Activated gamma-delta T cell treated with Interleukin-2 at 50 U/mL for 16 hours (primary cell): ENCODE results near the gene MAP4K2.
"Not testable (repeated sequence)": the region's sequence is repeated elsewhere in the genome, so short reads cannot be mapped to it uniquely, and the experiment has no call there.

Source experiments
- DNase-seq: peaks from one replicate; pipeline ENCODE4 v3.0.0-alpha.2; 2020

MAP4K2 gene

GRCh38 chr11:64838600-64839334, 35.8 kb upstream of the MAP4K2 start:
- DNase-seq: no peak

DNA sequence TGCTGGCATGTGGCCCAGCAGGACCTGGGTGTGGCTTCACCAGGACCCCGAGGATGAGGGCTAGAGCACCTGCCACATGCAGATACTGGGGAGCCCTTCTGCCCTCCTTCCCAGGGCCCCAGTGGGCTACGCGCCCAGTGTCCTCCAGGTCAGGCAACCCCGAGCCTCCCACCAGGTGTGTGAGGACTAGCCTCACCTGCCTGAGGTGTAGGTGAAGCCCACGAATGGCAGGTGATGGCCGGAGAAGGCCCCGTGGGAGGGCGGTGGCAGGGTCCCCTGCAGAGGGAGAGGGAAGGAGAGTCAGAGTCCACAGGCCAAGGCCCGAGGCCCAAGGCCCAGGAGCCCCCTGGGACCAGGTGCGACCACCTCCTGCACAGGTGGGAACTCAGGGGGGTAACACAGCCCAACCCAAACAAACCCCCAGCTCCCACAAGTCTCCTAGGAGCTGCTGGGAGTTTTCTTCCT, 34.9 kb upstream of the MAP4K2 start:
- DNase-seq: no peak

DNA sequence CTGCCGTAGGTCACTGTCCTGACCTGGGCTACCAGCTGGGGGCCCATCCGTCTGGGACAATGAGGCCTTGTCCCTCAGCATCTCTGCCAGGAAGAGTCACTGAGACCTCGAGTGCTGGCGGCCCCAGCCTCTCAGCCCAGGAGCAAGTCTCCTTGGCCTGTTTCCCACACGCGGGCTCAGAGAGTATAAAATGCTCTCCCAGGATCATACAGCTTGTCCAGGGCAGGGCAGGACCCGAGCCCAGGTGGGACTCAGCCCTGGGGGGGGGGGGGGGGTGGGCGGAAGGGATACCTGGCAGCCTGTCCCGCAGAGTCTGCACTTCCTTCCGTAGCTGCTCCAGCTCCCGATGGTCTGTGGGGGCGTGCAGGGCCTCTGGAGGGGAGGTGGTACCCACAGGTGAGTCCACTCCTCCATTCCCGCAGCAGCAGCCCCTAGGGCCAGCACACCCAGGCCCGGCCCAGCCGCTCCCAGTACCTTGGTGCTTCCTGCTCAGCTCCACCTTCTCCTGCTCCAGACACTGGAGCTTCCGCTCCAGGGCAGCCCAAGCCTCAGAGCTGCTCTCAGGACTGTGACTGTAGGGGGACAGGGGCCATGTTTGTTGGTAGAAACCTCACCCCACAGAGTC, 33.5 kb upstream of the MAP4K2 start:
- no peak for DNase-seq

- DNase-seq: no peak
Observed at GRCh38 chr11:64835616-64836447, 32.8 kb upstream of the MAP4K2 start.

GRCh38 chr11:64834723-64835615, 32.0 kb upstream of the MAP4K2 start:
- no peak for DNase-seq

- DNase-seq: no peak
Observed at GRCh38 chr11:64834031-64834722, 31.2 kb upstream of the MAP4K2 start.

DNA sequence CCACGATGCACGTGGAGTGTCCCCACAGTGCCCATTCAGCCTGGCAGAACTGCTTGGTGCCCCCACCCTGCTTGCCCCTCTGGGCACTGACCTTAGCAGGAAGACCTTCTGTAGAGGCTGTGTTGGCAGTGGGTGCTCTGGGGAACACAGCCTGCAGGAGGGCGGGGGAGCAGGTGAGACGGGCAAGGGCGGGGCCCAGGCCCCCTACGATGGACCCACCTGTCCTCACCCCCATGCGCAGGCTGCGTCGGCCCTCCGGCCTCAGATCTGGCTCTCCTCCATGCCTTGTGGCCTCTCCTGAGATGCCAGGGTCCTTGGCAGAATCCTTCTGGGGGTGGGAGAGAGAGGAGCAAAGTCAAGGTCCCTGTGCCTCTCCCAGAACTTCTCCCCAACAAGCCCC, 30.5 kb upstream of the MAP4K2 start:
- no peak for DNase-seq

DNA sequence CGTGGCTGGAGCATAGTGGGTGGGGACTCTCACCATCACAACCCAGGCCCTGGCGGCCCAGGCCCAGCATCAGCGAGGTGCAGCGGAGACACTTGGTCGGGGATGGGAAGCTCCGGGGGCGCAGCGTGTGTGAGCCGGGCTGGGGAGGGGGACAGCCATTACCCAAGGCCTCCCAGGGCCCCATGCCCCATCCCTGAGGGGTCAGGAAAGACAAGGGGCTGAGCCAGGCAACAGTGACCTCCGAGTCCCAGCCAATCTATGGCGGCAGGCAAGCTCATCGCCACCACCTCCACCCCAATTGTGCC, 30.1 kb upstream of the MAP4K2 start:
- DNase-seq: no peak

DNA sequence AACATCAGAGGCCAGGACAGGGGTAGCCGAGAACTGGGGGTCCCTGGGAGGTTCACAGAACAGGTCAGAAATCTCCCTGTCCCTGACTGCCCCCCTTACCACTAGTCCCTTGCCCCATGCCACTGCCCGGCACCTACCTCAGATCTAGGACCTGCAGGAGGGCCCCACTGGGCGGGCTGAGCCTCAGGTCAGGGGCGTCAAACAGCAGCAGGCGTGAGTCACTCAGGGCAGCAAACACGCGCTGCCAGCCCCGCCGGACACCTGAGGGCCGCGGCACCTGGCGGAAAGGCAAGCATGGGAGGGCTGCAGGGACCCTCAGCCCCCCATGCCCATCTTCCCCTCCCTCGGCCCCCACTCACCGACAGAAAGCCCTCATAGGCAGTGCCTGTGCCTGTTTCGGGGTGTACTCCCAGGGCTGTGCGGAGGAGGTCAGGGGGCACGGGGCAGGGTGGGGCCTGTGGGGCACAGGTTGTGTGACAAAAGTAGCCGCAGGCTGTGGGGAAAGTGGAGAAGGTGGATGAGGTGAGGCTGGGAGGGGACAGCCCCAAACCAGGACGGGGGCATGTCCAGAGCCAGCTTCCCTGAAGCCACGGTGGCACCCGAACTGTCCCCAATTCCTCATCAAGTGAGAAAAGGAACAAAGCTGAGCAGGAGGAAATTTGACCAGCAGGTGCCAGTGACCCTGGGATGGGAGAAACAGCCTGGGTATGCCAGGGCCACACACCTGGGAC, 29.6 kb upstream of the MAP4K2 start:
- DNase-seq: no peak

- DNase-seq: no peak
Observed at GRCh38 chr11:64831411-64831891, 28.4 kb upstream of the MAP4K2 start.

DNA sequence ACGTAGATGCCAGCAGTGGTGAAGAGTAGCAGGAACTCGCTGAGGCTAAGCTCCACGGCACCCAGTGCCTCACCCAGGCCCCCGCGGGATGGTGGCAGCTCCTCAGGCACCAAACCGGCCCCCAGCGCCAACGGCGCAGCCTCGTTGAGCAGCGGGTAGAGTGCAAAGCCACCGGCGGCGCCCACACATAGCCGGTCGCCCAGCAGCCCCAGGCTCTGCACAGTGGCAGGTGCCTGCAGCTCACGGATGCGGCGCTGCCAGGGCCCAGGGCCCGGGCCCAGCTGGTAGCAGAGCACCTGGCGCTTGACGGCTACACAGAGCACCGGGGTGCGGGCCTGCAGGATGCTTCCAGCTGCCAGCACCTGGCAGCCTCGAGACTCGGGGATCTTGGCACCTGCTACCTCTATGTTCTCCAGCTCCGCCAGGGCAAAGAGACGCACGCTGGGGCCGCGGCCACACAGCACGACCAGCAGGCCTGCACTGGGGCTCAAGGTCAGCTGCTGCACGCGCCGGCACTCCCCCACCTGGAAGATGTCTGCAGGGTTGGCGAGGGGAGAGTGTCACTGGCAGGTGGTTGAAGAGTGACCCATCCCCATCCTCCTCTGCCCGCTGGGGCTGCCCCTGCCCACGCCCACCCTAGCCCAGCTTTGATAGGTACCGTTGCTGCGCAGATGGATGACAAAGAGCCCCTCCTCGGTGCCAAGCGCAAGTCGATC, 26.7 kb upstream of the MAP4K2 start:
- no peak for DNase-seq

- no peak for DNase-seq
Observed at GRCh38 chr11:64827451-64827839, 24.4 kb upstream of the MAP4K2 start.

DNA sequence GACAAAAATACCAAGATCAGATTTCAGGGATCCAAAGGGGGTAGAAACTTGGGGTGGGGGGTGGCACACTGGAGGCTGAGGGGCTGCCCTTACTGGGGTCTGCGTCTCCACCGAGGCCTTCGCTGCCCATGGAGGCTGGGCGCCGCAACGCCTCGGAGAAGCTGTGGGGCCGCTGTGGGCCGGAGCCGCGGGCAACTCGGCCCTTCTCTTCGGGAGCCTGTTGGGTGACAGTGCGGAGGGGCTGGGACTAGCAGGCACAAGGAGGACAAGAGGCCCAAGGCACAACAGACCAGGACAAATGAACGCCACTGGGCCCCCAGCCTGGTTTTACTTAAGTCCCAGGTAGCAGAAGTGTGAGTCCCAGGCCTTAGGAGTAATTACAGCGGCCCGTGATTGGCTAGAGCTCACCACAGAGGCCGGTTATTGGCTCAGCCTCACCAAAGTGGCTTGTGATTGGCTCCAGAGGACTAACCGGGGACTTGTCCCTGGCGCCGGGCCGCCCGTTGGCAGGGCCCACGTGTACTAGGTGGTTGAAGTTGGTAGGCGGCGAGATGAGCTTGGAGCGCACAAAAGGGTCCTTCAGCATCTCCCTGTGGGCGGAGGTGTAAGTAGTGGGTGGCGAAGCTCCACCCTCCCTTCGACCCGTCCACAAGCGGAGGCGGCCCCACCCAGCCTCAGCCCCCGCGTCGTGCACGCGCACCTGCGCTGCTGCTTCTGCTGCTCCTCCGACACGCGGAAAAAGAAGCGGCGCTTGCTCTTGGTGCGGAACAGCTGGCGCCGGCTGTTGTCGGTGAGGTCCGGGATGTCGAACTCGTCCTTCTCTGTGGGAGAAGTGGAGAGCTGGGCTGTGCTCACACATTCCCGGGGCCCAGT, 23.8 kb upstream of the MAP4K2 start:
- DNase-seq: no peak

- DNase-seq: no peak
Observed at GRCh38 chr11:64826062-64826461, 23.0 kb upstream of the MAP4K2 start.

GRCh38 chr11:64823568-64824119, 20.6 kb upstream of the MAP4K2 start:
- DNase-seq: no peak

- no peak for DNase-seq
Observed at GRCh38 chr11:64817476-64817875, 14.5 kb upstream of the MAP4K2 start.

DNA sequence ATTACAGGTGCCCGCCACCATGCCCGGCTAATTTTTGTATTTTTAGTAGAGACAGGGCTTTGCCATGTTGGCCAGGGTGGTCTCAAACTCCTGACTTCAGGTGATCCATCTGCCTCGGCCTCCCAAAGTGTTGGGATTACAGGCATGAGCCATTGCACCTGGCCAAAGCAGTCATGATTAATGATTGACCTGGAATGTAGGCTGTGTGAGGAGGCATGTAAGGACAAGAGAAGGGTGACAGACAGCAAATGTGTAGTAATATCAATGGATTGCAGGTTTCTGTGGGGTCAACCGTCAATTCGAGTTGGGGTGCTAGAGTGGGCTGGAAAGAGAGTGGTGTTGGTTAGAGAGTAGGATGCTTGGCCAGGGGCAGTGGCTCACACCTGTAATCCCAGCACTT, 12.4 kb upstream of the MAP4K2 start:
- DNase-seq: not testable (repeated sequence)

GRCh38 chr11:64814712-64815187, 11.7 kb upstream of the MAP4K2 start:
- no peak for DNase-seq

- DNase-seq: no peak
Observed at GRCh38 chr11:64813826-64814225, 10.8 kb upstream of the MAP4K2 start.
